Neutrophil (primary cell): ENCODE data around the gene UIMC1.

Experiments
- H3K27ac ChIP-seq: fragments of 200-600 bp; sonication (generic); 2 replicates; pipeline ENCODE4 v1.5.1; 2016; ENCODE audit warnings: mild to moderate bottlenecking, moderate library complexity
- H3K27me3 ChIP-seq: fragments of 200-600 bp; sonication (generic); 2 replicates; pipeline ENCODE4 v1.6.0; 2016; ENCODE audit warnings: mild to moderate bottlenecking
- H3K36me3 ChIP-seq: fragments of 200-600 bp; sonication (generic); 2 replicates; pipeline ENCODE4 v1.5.1; 2017
- H3K4me1 ChIP-seq, 2 experiments: fragments of 200-600 bp in 1 of 2; sonication (generic) in 1 of 2; 1 replicate in 1 of 2; 2 replicates in 1 of 2; pipeline versions ENCODE4 v1.5.1 to v1.6.1; 2013 to 2016; ENCODE audit warnings: low read depth in 1 of 2, low read length in 1 of 2, mild to moderate bottlenecking in 1 of 2, moderate library complexity in 1 of 2; ENCODE audit not compliant: control insufficient read depth in 1 of 2, insufficient read depth in 1 of 2
- H3K4me3 ChIP-seq, 2 experiments: fragments of 200-600 bp in 1 of 2; sonication (generic) in 1 of 2; 1 replicate in 1 of 2; 2 replicates in 1 of 2; pipeline ENCODE4 v1.5.1; 2013 to 2016; ENCODE audit warnings: low read depth in 1 of 2, low read length in 1 of 2, mild to moderate bottlenecking in 1 of 2, moderate library complexity in 1 of 2
- H3K9me3 ChIP-seq: fragments of 200-600 bp; sonication (generic); 2 replicates; pipeline ENCODE4 v1.5.1; 2016
- CTCF ChIP-seq: fragments of 200-600 bp; sonication (generic); IDR thresholded peaks from 2 replicates; pipeline ENCODE4 v1.5.1; 2016; ENCODE audit warnings: antibody characterized with exemption

Gene UIMC1

DNA sequence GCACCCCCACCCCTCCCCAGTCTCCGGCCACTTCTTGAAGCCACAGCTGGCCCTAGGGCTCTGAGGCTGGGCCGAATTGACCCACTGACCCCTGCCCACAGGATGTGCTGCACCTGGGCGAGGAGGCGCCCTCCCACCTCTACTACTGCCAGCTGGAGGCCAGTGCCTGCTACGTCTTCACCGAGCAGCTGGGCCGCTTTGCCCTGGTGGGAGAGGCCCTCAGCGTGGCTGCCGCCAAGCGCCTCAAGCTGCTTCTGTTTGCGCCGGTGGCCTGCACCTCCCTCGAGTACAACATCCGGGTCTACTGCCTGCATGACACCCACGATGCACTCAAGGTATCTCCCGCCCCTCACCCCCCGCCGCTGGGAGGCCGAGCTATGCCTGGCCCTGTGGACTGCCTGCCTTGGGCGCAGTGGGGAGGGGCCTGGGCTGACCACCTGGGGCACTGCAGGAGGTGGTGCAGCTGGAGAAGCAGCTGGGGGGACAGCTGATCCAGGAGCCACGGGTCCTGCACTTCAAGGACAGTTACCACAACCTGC is 128.7 kb downstream of the UIMC1 start:
- no peak overlapping the region for H3K4me3 ChIP-seq
- no peak for TF ChIP-seq CTCF
- peak overlapping the region; percentile 88 for H3K27ac ChIP-seq
- H3K4me1 ChIP-seq, result peaks cover 0 to 13% of the 10 kb centered on the region in 2 experiments
- peaks cover 41% of the 10 kb centered on the region for H3K36me3 ChIP-seq
- no peaks in the 10 kb centered on the region for H3K27me3 ChIP-seq
- H3K9me3 ChIP-seq, result no peaks in the 10 kb centered on the region

DNA sequence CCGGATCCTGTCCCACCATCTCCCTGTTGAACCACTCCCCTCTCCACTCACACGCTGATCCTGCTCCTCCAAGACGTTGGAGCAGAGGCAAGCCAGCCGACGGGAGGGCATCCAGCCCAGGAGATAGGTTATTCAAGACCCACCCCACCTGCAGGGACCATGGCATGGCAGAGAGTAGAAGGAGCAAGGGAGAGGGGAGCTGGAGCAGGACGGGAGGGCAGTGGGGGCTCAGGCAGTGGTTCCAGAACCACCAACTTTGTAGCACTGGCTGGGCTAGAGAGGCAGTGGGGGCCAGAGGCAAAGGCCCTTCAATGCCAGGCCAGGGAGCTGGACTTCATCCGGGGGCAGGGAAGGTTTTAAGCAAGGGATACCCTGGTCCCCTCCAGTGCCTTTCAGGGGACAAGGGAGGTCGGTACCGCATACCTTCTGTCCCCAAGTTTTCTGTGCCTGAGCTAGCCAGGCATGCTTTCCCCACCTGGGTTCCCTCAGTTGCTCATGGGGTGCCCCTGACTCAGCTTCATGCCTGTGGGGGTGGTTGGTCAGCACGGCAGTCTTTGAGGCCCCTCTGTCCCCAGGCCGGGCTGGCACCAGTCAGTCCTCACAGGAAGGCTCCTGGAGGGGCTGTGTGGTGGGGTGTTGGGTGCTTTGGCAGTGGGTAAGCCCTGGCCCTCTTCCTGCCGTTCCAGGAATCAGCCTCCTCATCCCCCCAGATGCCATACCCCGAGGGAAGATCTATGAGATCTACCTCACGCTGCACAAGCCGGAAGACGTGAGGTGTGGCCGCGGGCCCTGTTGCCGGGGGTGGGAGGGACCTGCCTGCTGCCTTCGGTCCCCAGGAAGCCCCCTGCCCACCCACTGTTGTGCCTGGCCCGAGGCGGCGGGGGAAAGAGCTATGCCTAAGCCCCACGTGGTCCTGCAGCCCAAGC is 129.8 kb downstream of the UIMC1 start:
- H3K27ac ChIP-seq, result peak overlapping the region; percentile 88
- H3K4me1 ChIP-seq, result peaks cover 0 to 13% of the 10 kb centered on the region in 2 experiments
- no peak for TF ChIP-seq CTCF
- peaks cover 30% of the 10 kb centered on the region for H3K36me3 ChIP-seq
- no peak overlapping the region for H3K4me3 ChIP-seq
- no peaks in the 10 kb centered on the region for H3K27me3 ChIP-seq
- no peaks in the 10 kb centered on the region for H3K9me3 ChIP-seq

DNA sequence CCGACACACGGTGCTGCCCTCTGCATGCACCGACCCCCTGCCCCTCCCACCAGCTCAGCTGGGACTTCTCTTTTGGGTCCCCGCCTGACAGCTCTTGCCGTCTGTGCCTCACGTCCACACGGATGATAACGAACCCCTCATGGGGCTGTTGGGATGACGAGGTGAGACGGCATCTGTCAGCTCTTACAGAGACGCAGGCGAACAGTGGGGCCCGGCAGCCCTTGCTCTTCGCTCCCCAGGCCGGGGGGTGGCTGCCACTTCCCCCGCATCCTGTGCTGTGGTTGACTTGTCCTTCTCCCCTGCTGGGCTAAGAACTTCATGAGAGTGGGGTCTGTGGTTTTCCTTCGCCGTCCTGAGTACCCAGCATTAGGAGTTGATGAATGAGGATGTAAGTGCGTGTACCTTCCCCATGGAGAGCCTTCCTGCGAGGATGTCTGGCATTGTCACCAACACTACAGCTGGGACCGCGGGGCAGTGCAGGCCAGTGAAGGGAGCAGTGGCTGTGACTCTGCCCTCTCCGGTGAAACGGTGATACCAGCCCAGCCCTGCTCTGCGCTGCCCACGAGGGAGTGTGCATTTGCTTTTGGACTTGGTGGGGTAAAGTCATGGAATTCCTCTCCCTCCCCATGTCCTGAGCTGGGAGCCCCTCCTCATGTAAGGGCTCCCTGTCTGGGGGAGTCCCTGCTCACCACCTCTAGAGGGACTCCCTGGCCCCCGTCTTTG is 130.6 kb downstream of the UIMC1 start:
- Histone ChIP-seq H3K4me1 (peaks cover 0 to 13% of the 10 kb centered on the region in 2 experiments), H3K4me3 (no peak overlapping the region), H3K9me3 (no peaks in the 10 kb centered on the region), H3K27ac (peak overlapping the region; percentile 88), H3K27me3 (no peaks in the 10 kb centered on the region), H3K36me3 (peaks cover 22% of the 10 kb centered on the region)
- no peak for TF ChIP-seq CTCF

GRCh38 chr5:176875014-176875550 is 131.5 kb downstream of the UIMC1 start:
- Histone ChIP-seq H3K27ac (peak overlapping the region; percentile 88), H3K4me1 (peaks cover 5 to 13% of the 10 kb centered on the region in 2 experiments), H3K27me3 (no peaks in the 10 kb centered on the region), H3K9me3 (no peaks in the 10 kb centered on the region), H3K36me3 (peaks cover 14% of the 10 kb centered on the region), H3K4me3 (no peak overlapping the region)
- no peak for TF ChIP-seq CTCF

DNA sequence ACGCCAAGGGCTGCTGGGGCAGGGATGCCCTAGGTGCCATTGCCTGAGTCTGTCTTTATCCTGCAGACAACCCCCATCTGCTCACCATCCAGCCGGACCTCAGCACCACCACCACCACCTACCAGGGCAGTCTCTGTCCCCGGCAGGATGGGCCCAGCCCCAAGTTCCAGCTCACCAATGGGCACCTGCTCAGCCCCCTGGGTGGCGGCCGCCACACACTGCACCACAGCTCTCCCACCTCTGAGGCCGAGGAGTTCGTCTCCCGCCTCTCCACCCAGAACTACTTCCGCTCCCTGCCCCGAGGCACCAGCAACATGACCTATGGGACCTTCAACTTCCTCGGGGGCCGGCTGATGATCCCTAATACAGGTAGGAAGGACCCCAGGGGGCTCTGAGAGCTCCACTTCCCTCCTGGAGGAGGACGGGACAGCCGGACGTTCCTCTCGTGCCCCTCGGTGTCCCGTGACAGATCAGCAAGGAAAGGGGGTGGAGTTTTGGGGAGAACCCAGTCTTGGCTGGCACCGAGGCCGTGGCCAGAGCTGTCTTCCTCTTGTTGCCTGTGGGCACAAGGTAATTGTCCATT is 132.3 kb downstream of the UIMC1 start:
- H3K4me3 ChIP-seq, result no peak overlapping the region
- H3K27me3 ChIP-seq, result no peaks in the 10 kb centered on the region
- TF ChIP-seq CTCF, result no peak
- H3K9me3 ChIP-seq, result no peaks in the 10 kb centered on the region
- peak overlapping the region; percentile 88 for H3K27ac ChIP-seq
- peaks cover 7 to 13% of the 10 kb centered on the region in 2 experiments for H3K4me1 ChIP-seq
- peaks cover 6% of the 10 kb centered on the region for H3K36me3 ChIP-seq
